Measurements from ENCODE around the gene NTRK3.

NTRK3 gene

GRCh38 chr15:87971076-87971475 lies 285.5 kb downstream of the NTRK3 start:
- Histone ChIP-seq H3K27ac (ENCODE audit: low read length) (no peak overlapping the region), H3K36me3 (ENCODE audit: control insufficient read depth in 1 of 2, insufficient read depth in 2 of 2, low read length in 2 of 2) (no peaks in the 10 kb centered on the region), H3K27me3 (ENCODE audit: low read depth, low read length) (no peaks in the 10 kb centered on the region), H3K4me1 (ENCODE audit: control insufficient read depth in 1 of 2, insufficient read depth in 2 of 2, low read length in 2 of 2) (no peaks in the 10 kb centered on the region), H3K9me3 (ENCODE audit: control insufficient read depth in 1 of 2, low read length in 2 of 2) (no peaks in the 10 kb centered on the region), H3K4me3 (ENCODE audit: low read depth in 1 of 2, low read length in 2 of 2) (no peak overlapping the region)

- no peaks in the 10 kb centered on the region for H3K27me3 ChIP-seq (ENCODE audit: low read depth, low read length)
- no peaks in the 10 kb centered on the region for H3K9me3 ChIP-seq (ENCODE audit: control insufficient read depth in 1 of 2, low read length in 2 of 2)
- no peak overlapping the region for H3K27ac ChIP-seq (ENCODE audit: low read length)
- no peak overlapping the region for H3K4me3 ChIP-seq (ENCODE audit: low read depth in 1 of 2, low read length in 2 of 2)
- no peaks in the 10 kb centered on the region for H3K4me1 ChIP-seq (ENCODE audit: control insufficient read depth in 1 of 2, insufficient read depth in 2 of 2, low read length in 2 of 2)
- H3K36me3 ChIP-seq (ENCODE audit: control insufficient read depth in 1 of 2, insufficient read depth in 2 of 2, low read length in 2 of 2): no peaks in the 10 kb centered on the region
These were observed 288.6 kb downstream of the NTRK3 start for GRCh38 chr15:87967951-87968350.

- Histone ChIP-seq H3K27ac (ENCODE audit: low read length) (no peak overlapping the region), H3K4me1 (ENCODE audit: control insufficient read depth in 1 of 2, insufficient read depth in 2 of 2, low read length in 2 of 2) (no peaks in the 10 kb centered on the region), H3K4me3 (ENCODE audit: low read depth in 1 of 2, low read length in 2 of 2) (no peak overlapping the region), H3K9me3 (ENCODE audit: control insufficient read depth in 1 of 2, low read length in 2 of 2) (no peaks in the 10 kb centered on the region), H3K36me3 (ENCODE audit: control insufficient read depth in 1 of 2, insufficient read depth in 2 of 2, low read length in 2 of 2) (no peaks in the 10 kb centered on the region), H3K27me3 (ENCODE audit: low read depth, low read length) (no peaks in the 10 kb centered on the region)
These were observed 291.2 kb downstream of the NTRK3 start for GRCh38 chr15:87965304-87965703.

- Histone ChIP-seq H3K27me3 (ENCODE audit: low read depth, low read length) (no peaks in the 10 kb centered on the region), H3K27ac (ENCODE audit: low read length) (no peak overlapping the region), H3K36me3 (ENCODE audit: control insufficient read depth in 1 of 2, insufficient read depth in 2 of 2, low read length in 2 of 2) (no peaks in the 10 kb centered on the region), H3K9me3 (ENCODE audit: control insufficient read depth in 1 of 2, low read length in 2 of 2) (no peaks in the 10 kb centered on the region), H3K4me1 (ENCODE audit: control insufficient read depth in 1 of 2, insufficient read depth in 2 of 2, low read length in 2 of 2) (no peaks in the 10 kb centered on the region), H3K4me3 (ENCODE audit: low read depth in 1 of 2, low read length in 2 of 2) (no peak overlapping the region)
These were observed 294.1 kb downstream of the NTRK3 start for GRCh38 chr15:87962428-87962827.

GRCh38 chr15:87961851-87962420 lies 294.6 kb downstream of the NTRK3 start:
- no peaks in the 10 kb centered on the region for H3K27me3 ChIP-seq (ENCODE audit: low read depth, low read length)
- H3K36me3 ChIP-seq (ENCODE audit: control insufficient read depth in 1 of 2, insufficient read depth in 2 of 2, low read length in 2 of 2): no peaks in the 10 kb centered on the region
- H3K27ac ChIP-seq (ENCODE audit: low read length): no peak overlapping the region
- no peak overlapping the region for H3K4me3 ChIP-seq (ENCODE audit: low read depth in 1 of 2, low read length in 2 of 2)
- no peaks in the 10 kb centered on the region for H3K9me3 ChIP-seq (ENCODE audit: control insufficient read depth in 1 of 2, low read length in 2 of 2)
- no peaks in the 10 kb centered on the region for H3K4me1 ChIP-seq (ENCODE audit: control insufficient read depth in 1 of 2, insufficient read depth in 2 of 2, low read length in 2 of 2)

- Histone ChIP-seq H3K4me1 (ENCODE audit: control insufficient read depth in 1 of 2, insufficient read depth in 2 of 2, low read length in 2 of 2) (no peaks in the 10 kb centered on the region), H3K27me3 (ENCODE audit: low read depth, low read length) (no peaks in the 10 kb centered on the region), H3K36me3 (ENCODE audit: control insufficient read depth in 1 of 2, insufficient read depth in 2 of 2, low read length in 2 of 2) (no peaks in the 10 kb centered on the region), H3K27ac (ENCODE audit: low read length) (no peak overlapping the region), H3K4me3 (ENCODE audit: low read depth in 1 of 2, low read length in 2 of 2) (no peak overlapping the region), H3K9me3 (ENCODE audit: control insufficient read depth in 1 of 2, low read length in 2 of 2) (no peaks in the 10 kb centered on the region)
These were observed 296.9 kb downstream of the NTRK3 start for GRCh38 chr15:87959662-87960061.

GRCh38 chr15:87959080-87959479 lies 297.5 kb downstream of the NTRK3 start:
- Histone ChIP-seq H3K9me3 (ENCODE audit: control insufficient read depth in 1 of 2, low read length in 2 of 2) (no peaks in the 10 kb centered on the region), H3K36me3 (ENCODE audit: control insufficient read depth in 1 of 2, insufficient read depth in 2 of 2, low read length in 2 of 2) (no peaks in the 10 kb centered on the region), H3K4me1 (ENCODE audit: control insufficient read depth in 1 of 2, insufficient read depth in 2 of 2, low read length in 2 of 2) (no peaks in the 10 kb centered on the region), H3K27me3 (ENCODE audit: low read depth, low read length) (no peaks in the 10 kb centered on the region), H3K27ac (ENCODE audit: low read length) (no peak overlapping the region), H3K4me3 (ENCODE audit: low read depth in 1 of 2, low read length in 2 of 2) (no peak overlapping the region)

- H3K4me1 ChIP-seq (ENCODE audit: control insufficient read depth in 1 of 2, insufficient read depth in 2 of 2, low read length in 2 of 2): no peaks in the 10 kb centered on the region
- H3K4me3 ChIP-seq (ENCODE audit: low read depth in 1 of 2, low read length in 2 of 2): no peak overlapping the region
- H3K27ac ChIP-seq (ENCODE audit: low read length): no peak overlapping the region
- H3K36me3 ChIP-seq (ENCODE audit: control insufficient read depth in 1 of 2, insufficient read depth in 2 of 2, low read length in 2 of 2): no peaks in the 10 kb centered on the region
- H3K9me3 ChIP-seq (ENCODE audit: control insufficient read depth in 1 of 2, low read length in 2 of 2): no peaks in the 10 kb centered on the region
- H3K27me3 ChIP-seq (ENCODE audit: low read depth, low read length): no peaks in the 10 kb centered on the region
These were observed 301.1 kb downstream of the NTRK3 start for GRCh38 chr15:87955284-87955909.

GRCh38 chr15:87954793-87955192 lies 301.7 kb downstream of the NTRK3 start:
- Histone ChIP-seq H3K4me1 (ENCODE audit: control insufficient read depth in 1 of 2, insufficient read depth in 2 of 2, low read length in 2 of 2) (no peaks in the 10 kb centered on the region), H3K36me3 (ENCODE audit: control insufficient read depth in 1 of 2, insufficient read depth in 2 of 2, low read length in 2 of 2) (no peaks in the 10 kb centered on the region), H3K27me3 (ENCODE audit: low read depth, low read length) (no peaks in the 10 kb centered on the region), H3K27ac (ENCODE audit: low read length) (no peak overlapping the region), H3K9me3 (ENCODE audit: control insufficient read depth in 1 of 2, low read length in 2 of 2) (no peaks in the 10 kb centered on the region), H3K4me3 (ENCODE audit: low read depth in 1 of 2, low read length in 2 of 2) (no peak overlapping the region)

- H3K9me3 ChIP-seq (ENCODE audit: control insufficient read depth in 1 of 2, low read length in 2 of 2): no peaks in the 10 kb centered on the region
- H3K4me3 ChIP-seq (ENCODE audit: low read depth in 1 of 2, low read length in 2 of 2): no peak overlapping the region
- peaks cover 0 to 3% of the 10 kb centered on the region in 2 donors for H3K4me1 ChIP-seq (ENCODE audit: control insufficient read depth in 1 of 2, insufficient read depth in 2 of 2, low read length in 2 of 2)
- no peaks in the 10 kb centered on the region for H3K27me3 ChIP-seq (ENCODE audit: low read depth, low read length)
- no peaks in the 10 kb centered on the region for H3K36me3 ChIP-seq (ENCODE audit: control insufficient read depth in 1 of 2, insufficient read depth in 2 of 2, low read length in 2 of 2)
- no peak overlapping the region for H3K27ac ChIP-seq (ENCODE audit: low read length)
These were observed 303.7 kb downstream of the NTRK3 start for GRCh38 chr15:87952736-87953287.

- no peak overlapping the region for H3K4me3 ChIP-seq (ENCODE audit: low read depth in 1 of 2, low read length in 2 of 2)
- H3K9me3 ChIP-seq (ENCODE audit: control insufficient read depth in 1 of 2, low read length in 2 of 2): no peaks in the 10 kb centered on the region
- no peak overlapping the region for H3K27ac ChIP-seq (ENCODE audit: low read length)
- no peaks in the 10 kb centered on the region for H3K36me3 ChIP-seq (ENCODE audit: control insufficient read depth in 1 of 2, insufficient read depth in 2 of 2, low read length in 2 of 2)
- peaks cover 0 to 3% of the 10 kb centered on the region in 2 donors for H3K4me1 ChIP-seq (ENCODE audit: control insufficient read depth in 1 of 2, insufficient read depth in 2 of 2, low read length in 2 of 2)
- no peaks in the 10 kb centered on the region for H3K27me3 ChIP-seq (ENCODE audit: low read depth, low read length)
These were observed 306.8 kb downstream of the NTRK3 start for GRCh38 chr15:87949575-87950223.
